GM18870 (cell line): ENCODE measurements around the gene LUZP2.

ENCODE experiments used
- ATAC-seq: cut with Tn5 transposase; IDR thresholded peaks from one replicate; pipeline ENCODE4 v1.9.1; 2021; ENCODE audit warnings: moderate library complexity; ENCODE audit not compliant: unreplicated experiment

The LUZP2 gene

DNA sequence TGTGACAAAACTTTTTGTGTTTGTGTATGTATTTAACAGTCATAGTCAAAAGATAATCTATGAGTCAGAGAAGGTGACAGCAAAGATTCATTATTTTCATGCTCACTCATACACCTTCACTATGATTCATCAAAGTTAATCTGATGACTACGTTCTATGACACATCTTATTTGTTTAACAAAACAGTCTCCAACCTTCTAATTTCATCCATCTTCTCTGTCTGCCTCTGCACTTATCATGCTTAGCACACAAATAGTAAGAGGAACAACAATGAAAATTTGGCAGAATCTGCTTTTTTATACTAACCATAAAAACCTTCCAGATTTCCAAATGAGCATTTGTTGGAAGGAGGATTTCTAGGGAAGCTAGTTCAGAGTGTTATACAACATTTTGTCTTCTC is 568.9 kb downstream of the LUZP2 start:
- ATAC-seq = no peak

- no peak for ATAC-seq
Measured at GRCh38 chr11:25066706-25067105, 569.9 kb downstream of the LUZP2 start.

GRCh38 chr11:25068451-25068850 is 571.6 kb downstream of the LUZP2 start:
- ATAC-seq = no peak

DNA sequence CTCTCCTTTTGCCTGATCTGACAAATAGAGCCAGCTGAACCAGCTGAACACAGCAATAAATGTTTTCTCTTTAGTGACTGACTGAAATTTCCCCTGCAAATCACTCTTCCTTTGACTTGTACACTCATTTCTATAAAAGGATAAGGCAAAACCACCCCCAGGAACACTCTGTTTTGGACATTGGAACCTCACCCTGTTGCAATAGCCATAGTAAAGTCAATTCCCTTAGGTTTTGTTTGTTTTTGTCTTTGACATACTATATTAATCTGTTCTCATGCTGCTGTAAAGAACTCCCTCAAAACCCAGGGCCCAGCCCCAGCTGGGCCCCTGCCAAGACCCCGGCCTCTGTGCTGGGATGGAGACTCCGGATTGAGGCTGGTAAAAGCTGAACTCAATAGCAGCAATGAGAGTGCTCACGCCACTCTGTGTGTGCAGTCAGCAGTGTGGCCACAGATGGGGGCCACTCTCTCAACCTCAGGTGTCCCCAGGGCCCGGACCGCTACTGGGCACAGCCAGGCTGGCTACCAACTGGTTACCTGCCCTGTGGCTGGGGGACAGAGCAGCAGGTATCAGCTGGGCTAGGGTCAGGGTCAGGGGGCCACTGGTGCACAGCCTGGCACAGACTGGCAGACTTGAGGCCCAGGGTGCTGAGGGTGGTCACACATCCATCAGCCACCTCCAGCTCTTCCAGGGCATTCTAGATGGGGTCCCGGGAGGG is 597.4 kb downstream of the LUZP2 start:
- no peak for ATAC-seq

- ATAC-seq = no peak
Measured at GRCh38 chr11:25119416-25119815, 622.6 kb downstream of the LUZP2 start.
